ENCODE data around the gene SAMD4B. TPM values are rescaled to one million over a fixed set of nuclear protein-coding genes. Genes with fewer than 3 reads are reported as not detected.

SAMD4B gene
- total RNA-seq, 2 donors from 2014 or later: 52.8 to 75.1 TPM

GRCh38 chr19:39397360-39398296 is 55.4 kb downstream of the SAMD4B start:
- Mint-ChIP-seq H3K4me1 (peaks cover 31% of the 10 kb centered on the region), H3K27ac (peak overlapping the region; percentile 94), H3K27me3 (no peaks in the 10 kb centered on the region), H3K36me3 (ENCODE audit: low read depth) (peaks cover 66% of the 10 kb centered on the region), H3K9me3 (no peaks in the 10 kb centered on the region), H3K4me3 (peak overlapping the region; percentile 91)
- peak; percentile 50 for ATAC-seq (replicated peaks)

- Mint-ChIP-seq H3K27me3 (no peaks in the 10 kb centered on the region), H3K4me1 (peaks cover 31% of the 10 kb centered on the region), H3K27ac (peak overlapping the region; percentile 94), H3K9me3 (no peaks in the 10 kb centered on the region), H3K36me3 (ENCODE audit: low read depth) (peaks cover 63% of the 10 kb centered on the region), H3K4me3 (peak overlapping the region; percentile 91)
- peak; percentile 30 for ATAC-seq (replicated peaks)
Observed at GRCh38 chr19:39398297-39398864, 56.2 kb downstream of the SAMD4B start.

GRCh38 chr19:39399668-39400050 is 57.4 kb downstream of the SAMD4B start:
- Mint-ChIP-seq H3K9me3 (no peaks in the 10 kb centered on the region), H3K4me3 (peak overlapping the region; percentile 91), H3K27me3 (no peaks in the 10 kb centered on the region), H3K27ac (peak overlapping the region; percentile 94), H3K36me3 (ENCODE audit: low read depth) (peaks cover 53% of the 10 kb centered on the region), H3K4me1 (peaks cover 31% of the 10 kb centered on the region)
- no peak for ATAC-seq (replicated peaks)

GRCh38 chr19:39400061-39400460 is 57.8 kb downstream of the SAMD4B start:
- no peak for ATAC-seq (replicated peaks)

GRCh38 chr19:39401070-39401548 is 58.9 kb downstream of the SAMD4B start:
- ATAC-seq (replicated peaks): peak; percentile 8
- H3K36me3 Mint-ChIP-seq (ENCODE audit: low read depth): peaks cover 41% of the 10 kb centered on the region
- H3K27ac Mint-ChIP-seq: peak overlapping the region; percentile 91
- H3K9me3 Mint-ChIP-seq: no peaks in the 10 kb centered on the region
- peak overlapping the region; percentile 91 for H3K4me3 Mint-ChIP-seq
- no peaks in the 10 kb centered on the region for H3K27me3 Mint-ChIP-seq
- H3K4me1 Mint-ChIP-seq: peaks cover 33% of the 10 kb centered on the region

More at GRCh38 chr19:39400061-39400460, 57.8 kb downstream of the SAMD4B start:
- Mint-ChIP-seq H3K36me3 (ENCODE audit: low read depth) (peaks cover 48% of the 10 kb centered on the region), H3K4me3 (peak overlapping the region; percentile 91), H3K9me3 (no peaks in the 10 kb centered on the region), H3K27ac (peak overlapping the region; percentile 94), H3K4me1 (peaks cover 31% of the 10 kb centered on the region), H3K27me3 (no peaks in the 10 kb centered on the region)

GRCh38 chr19:39401549-39402345 is 59.5 kb downstream of the SAMD4B start:
- peak; percentile 71 for ATAC-seq (replicated peaks)
- no peaks in the 10 kb centered on the region for H3K27me3 Mint-ChIP-seq
- peaks cover 37% of the 10 kb centered on the region for H3K4me1 Mint-ChIP-seq
- H3K36me3 Mint-ChIP-seq (ENCODE audit: low read depth): peaks cover 46% of the 10 kb centered on the region
- H3K4me3 Mint-ChIP-seq: peak overlapping the region; percentile 91
- H3K27ac Mint-ChIP-seq: peak overlapping the region; percentile 91
- no peaks in the 10 kb centered on the region for H3K9me3 Mint-ChIP-seq

- Mint-ChIP-seq H3K36me3 (ENCODE audit: low read depth) (peaks cover 54% of the 10 kb centered on the region), H3K9me3 (no peaks in the 10 kb centered on the region)
Observed at GRCh38 chr19:39402346-39403300, 60.4 kb downstream of the SAMD4B start.

GRCh38 chr19:39403331-39404312 is 61.4 kb downstream of the SAMD4B start:
- ATAC-seq (replicated peaks): peak; percentile 39
- no peaks in the 10 kb centered on the region for H3K27me3 Mint-ChIP-seq
- peak overlapping the region; percentile 91 for H3K27ac Mint-ChIP-seq
- H3K4me3 Mint-ChIP-seq: peak overlapping the region; percentile 91
- H3K36me3 Mint-ChIP-seq (ENCODE audit: low read depth): peaks cover 58% of the 10 kb centered on the region
- peaks cover 31% of the 10 kb centered on the region for H3K4me1 Mint-ChIP-seq
- H3K9me3 Mint-ChIP-seq: no peaks in the 10 kb centered on the region

More at GRCh38 chr19:39402346-39403300, 60.4 kb downstream of the SAMD4B start:
- peak; percentile 9 for ATAC-seq (replicated peaks)
- Mint-ChIP-seq H3K27me3 (no peaks in the 10 kb centered on the region), H3K4me1 (peaks cover 37% of the 10 kb centered on the region), H3K27ac (peak overlapping the region; percentile 91), H3K4me3 (peak overlapping the region; percentile 91)

- Mint-ChIP-seq H3K4me3 (peak overlapping the region; percentile 91), H3K36me3 (ENCODE audit: low read depth) (peaks cover 70% of the 10 kb centered on the region), H3K9me3 (no peaks in the 10 kb centered on the region), H3K27me3 (no peaks in the 10 kb centered on the region), H3K4me1 (peaks cover 23% of the 10 kb centered on the region), H3K27ac (peak overlapping the region; percentile 100)
- no peak for ATAC-seq (replicated peaks)
Observed at GRCh38 chr19:39405261-39405957, 63.2 kb downstream of the SAMD4B start.

- Mint-ChIP-seq H3K27me3 (no peaks in the 10 kb centered on the region), H3K36me3 (ENCODE audit: low read depth) (peaks cover 73% of the 10 kb centered on the region), H3K27ac (peak overlapping the region; percentile 100), H3K9me3 (no peaks in the 10 kb centered on the region), H3K4me3 (peak overlapping the region; percentile 91), H3K4me1 (peaks cover 25% of the 10 kb centered on the region)
- peak; percentile 3 for ATAC-seq (replicated peaks)
Observed at GRCh38 chr19:39405958-39406655, 63.9 kb downstream of the SAMD4B start.

GRCh38 chr19:39406656-39407409 is 64.6 kb downstream of the SAMD4B start, which contains the start of gene ZFP36:
Gene ZFP36 (plus strand): TSS chr19:39406847. CDS start chr19:39406905, 58 bp downstream.
- H3K27me3 Mint-ChIP-seq: no peaks in the 10 kb centered on the region
- ATAC-seq (replicated peaks): peak; percentile 28
- peak within 1 kb of the TSS; percentile 91 for H3K4me3 Mint-ChIP-seq
- H3K9me3 Mint-ChIP-seq: no peaks in the 10 kb centered on the region
- H3K36me3 Mint-ChIP-seq (ENCODE audit: low read depth): peaks cover 73% of the 10 kb centered on the region
- peak within 1 kb of the TSS; percentile 100 for H3K27ac Mint-ChIP-seq
- peaks cover 25% of the 10 kb centered on the region for H3K4me1 Mint-ChIP-seq
